NCI-H2029 treated with DMSO at 0.1 percent for 48 hours (cell line): Measurements from ENCODE around the gene SORCS3.

Experiments used
- DNase-seq: peaks from one replicate; lab custom pipeline; 2025; lab: John Stamatoyannopoulos, UW

SORCS3 gene

GRCh38 chr10:104842704-104843103 lies 201.6 kb downstream of the SORCS3 start:
- DNase-seq = no peak

GRCh38 chr10:104844073-104844472 lies 203.0 kb downstream of the SORCS3 start:
- DNase-seq = no peak

GRCh38 chr10:104850023-104850422 lies 208.9 kb downstream of the SORCS3 start:
- DNase-seq = no peak

GRCh38 chr10:104867966-104868598 lies 227.0 kb downstream of the SORCS3 start:
- DNase-seq = no peak

GRCh38 chr10:104872691-104873090 lies 231.6 kb downstream of the SORCS3 start:
- DNase-seq = no peak

- DNase-seq = no peak
These were observed 232.1 kb downstream of the SORCS3 start for GRCh38 chr10:104873161-104873560.

- DNase-seq = no peak
These were observed 234.5 kb downstream of the SORCS3 start for GRCh38 chr10:104875561-104875960.

GRCh38 chr10:104880624-104881398 lies 239.7 kb downstream of the SORCS3 start:
- DNase-seq = no peak

- DNase-seq = no peak
These were observed 240.7 kb downstream of the SORCS3 start for GRCh38 chr10:104881740-104882139.

GRCh38 chr10:104892879-104893617 lies 252.0 kb downstream of the SORCS3 start:
- DNase-seq = no peak

- no peak for DNase-seq
These were observed 252.6 kb downstream of the SORCS3 start for GRCh38 chr10:104893701-104894100.

GRCh38 chr10:104894681-104895080 lies 253.6 kb downstream of the SORCS3 start:
- no peak for DNase-seq

- no peak for DNase-seq
These were observed 254.5 kb downstream of the SORCS3 start for GRCh38 chr10:104895541-104895940.

GRCh38 chr10:104895981-104896380 lies 254.9 kb downstream of the SORCS3 start:
- no peak for DNase-seq

GRCh38 chr10:104897696-104898095 lies 256.6 kb downstream of the SORCS3 start:
- no peak for DNase-seq

- DNase-seq = no peak
These were observed 258.7 kb downstream of the SORCS3 start for GRCh38 chr10:104899779-104900178.

GRCh38 chr10:104903433-104903832 lies 262.3 kb downstream of the SORCS3 start:
- no peak for DNase-seq

GRCh38 chr10:104904753-104905323 lies 263.7 kb downstream of the SORCS3 start:
- no peak for DNase-seq

GRCh38 chr10:104906112-104906511 lies 265.0 kb downstream of the SORCS3 start:
- DNase-seq = no peak

- DNase-seq = no peak
These were observed 266.4 kb downstream of the SORCS3 start for GRCh38 chr10:104907521-104907920.

GRCh38 chr10:104908581-104908980 lies 267.5 kb downstream of the SORCS3 start:
- DNase-seq = no peak

GRCh38 chr10:104910712-104911111 lies 269.6 kb downstream of the SORCS3 start:
- no peak for DNase-seq

GRCh38 chr10:104913390-104913789 lies 272.3 kb downstream of the SORCS3 start:
- DNase-seq = no peak
